CD4-positive, alpha-beta memory T cell (primary cell): ENCODE measurements around the gene IMP3. TPM values are rescaled to one million over a fixed set of nuclear protein-coding genes. Genes with fewer than 3 reads are reported as not detected.
"Not testable (repeated sequence)": the region's sequence is repeated elsewhere in the genome, so short reads cannot be mapped to it uniquely, and the experiment has no call there.

Source experiments
- CTCF ChIA-PET: fragments of 350-600 bp; sonication (Branson Sonifier 250); formaldehyde crosslinking; loops from one replicate; lab custom pipeline; 2021; ENCODE audit warnings: inconsistent platforms; ENCODE audit not compliant: partially characterized antibody; lab: Charles Lee
- POLR2A ChIA-PET: fragments of 350-600 bp; sonication (Branson Sonifier 250); formaldehyde crosslinking; loops from one replicate; lab custom pipeline; 2021; ENCODE audit not compliant: partially characterized antibody; lab: Charles Lee
- DNase-seq, 5 donors: peaks; one replicate each; pipeline versions ENCODE4 v3.0.0 to v3.0.0-alpha.2; 2020 to 2022; ENCODE audit warnings: mixed read lengths in 1 of 5
- H3K27ac ChIP-seq: one replicate; pipeline ENCODE4 v1.7.0; 2013; ENCODE audit warnings: low read depth, low read length
- H3K27me3 ChIP-seq: 2 replicates; pipeline ENCODE4 v1.7.0; 2013; ENCODE audit warnings: mild to moderate bottlenecking, low read length, moderate library complexity; ENCODE audit not compliant: insufficient read depth
- H3K36me3 ChIP-seq: 2 replicates; pipeline ENCODE4 v1.7.0; 2013; ENCODE audit warnings: mild to moderate bottlenecking, low read length, moderate library complexity; ENCODE audit not compliant: insufficient read depth
- H3K4me1 ChIP-seq: 2 replicates; pipeline ENCODE4 v1.7.0; 2013; ENCODE audit warnings: mild to moderate bottlenecking, low read length, moderate library complexity; ENCODE audit not compliant: insufficient read depth
- H3K4me3 ChIP-seq, 2 donors: one replicate each; pipeline ENCODE4 v1.7.0; 2013; ENCODE audit warnings: low read length in 2 of 2, mild to moderate bottlenecking in 1 of 2
- H3K9me3 ChIP-seq, 2 donors: one replicate each; pipeline ENCODE4 v1.7.0; 2013; ENCODE audit warnings: low read length in 2 of 2, control low read depth in 1 of 2; ENCODE audit not compliant: control insufficient read depth in 1 of 2
- H3K27ac Mint-ChIP-seq, 7 donors: one replicate each; pipeline ENCODE4 v1.8.0; 2020 to 2021; ENCODE audit warnings: mixed read lengths in 7 of 7, mild to moderate bottlenecking in 6 of 7, inconsistent platforms in 3 of 7, moderate library complexity in 3 of 7
- H3K27me3 Mint-ChIP-seq, 2 donors: one replicate each; pipeline ENCODE4 v1.8.0; 2020 to 2021; ENCODE audit warnings: mixed read lengths in 2 of 2
- H3K36me3 Mint-ChIP-seq, 2 donors: one replicate each; pipeline ENCODE4 v1.8.0; 2020 to 2021; ENCODE audit warnings: mixed read lengths in 2 of 2, inconsistent platforms in 1 of 2, mild to moderate bottlenecking in 1 of 2
- H3K4me1 Mint-ChIP-seq, 4 donors: one replicate each; pipeline ENCODE4 v1.8.0; 2020 to 2021; ENCODE audit warnings: mixed read lengths in 4 of 4, mild to moderate bottlenecking in 1 of 4
- H3K4me3 Mint-ChIP-seq, 8 donors: one replicate each; pipeline ENCODE4 v1.8.0; 2020 to 2021; ENCODE audit warnings: mixed read lengths in 8 of 8, mild to moderate bottlenecking in 7 of 8, moderate library complexity in 6 of 8, inconsistent platforms in 3 of 8
- H3K9me3 Mint-ChIP-seq, 8 donors: one replicate each; pipeline ENCODE4 v1.8.0; 2020 to 2021; ENCODE audit warnings: mixed read lengths in 8 of 8, mild to moderate bottlenecking in 5 of 8, inconsistent platforms in 3 of 8, moderate library complexity in 1 of 8
- intact Hi-C: fragments of 100-400 bp; cut with micrococcal nuclease; formaldehyde crosslinking; loops from one replicate; pipeline ENCODE4 v1.15.1; 2023
- polyA plus RNA-seq, 2 donors: library from polyadenylated mRNA; unstranded; fragments of 300-500 nt; fragmentation: Illumina TruSeq; gene quantifications; one replicate each; pipeline ENCODE4 v1.2.3, GENCODE V29; 2021
- total RNA-seq, 2 experiments: library from RNA; stranded (reverse); gene quantifications; one replicate each; pipeline ENCODE4 v1.2.3, GENCODE V29; 2021

Gene IMP3
- total RNA-seq (10 to 100 TPM; 85.5 to 96.9 TPM), polyA plus RNA-seq (100 to 1,000 TPM; 191 to 211 TPM)

DNA sequence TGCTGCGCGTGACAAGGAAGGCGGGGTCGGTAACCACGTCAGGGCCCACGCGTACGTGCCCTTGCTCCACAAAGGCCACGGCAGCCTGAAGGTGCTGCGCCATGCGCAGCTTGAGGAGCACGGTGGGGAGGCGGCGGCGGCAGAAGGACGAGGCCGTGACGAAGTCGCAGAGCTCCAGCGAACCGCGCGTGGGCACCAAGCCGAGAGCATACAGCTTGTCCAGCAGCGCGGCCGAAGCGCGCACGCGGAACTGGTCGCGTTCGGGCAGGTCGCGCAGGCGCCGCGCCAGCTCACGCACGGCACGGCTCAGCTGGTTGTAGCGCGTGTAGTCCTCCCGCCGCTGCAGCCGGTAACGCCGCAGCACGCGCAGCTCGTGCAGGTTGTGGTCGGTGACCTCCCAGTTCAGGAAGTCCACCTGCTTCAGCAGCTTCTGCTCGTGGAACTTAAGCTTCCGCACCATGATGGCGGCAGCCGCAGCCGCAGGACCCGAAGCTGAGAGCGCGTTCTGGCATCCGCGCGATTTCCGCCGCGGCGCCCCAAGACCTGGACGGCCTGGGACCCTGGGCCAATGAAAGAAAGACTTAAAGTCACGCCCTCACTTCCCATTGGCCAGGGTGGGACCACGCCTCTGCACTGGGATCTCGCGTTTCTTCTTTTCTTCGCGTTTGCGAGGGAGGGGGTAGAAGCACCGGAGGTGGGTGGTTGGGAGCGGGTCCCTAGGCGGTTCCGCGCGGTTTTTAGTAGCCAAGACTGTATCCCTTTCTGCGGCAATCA, at the start of gene IMP3:
TSS of gene IMP3 (minus strand) at position 516 of the 774 bp plus-strand sequence. CDS start at position 460, 56 bp downstream.
- Histone ChIP-seq H3K4me1 (peaks cover 40% of the 10 kb centered on the region), H3K27ac (peak within 1 kb of the TSS; percentile 81), H3K27me3 (no peaks in the 10 kb centered on the region), H3K9me3 (no peaks in the 10 kb centered on the region), H3K4me3 (peak within 1 kb of the TSS; percentile 77 to 96), H3K36me3 (no peaks in the 10 kb centered on the region)
- Mint-ChIP-seq H3K9me3 (no peaks in the 10 kb centered on the region), H3K27me3 (no peaks in the 10 kb centered on the region), H3K4me1 (peaks cover 30 to 61% (median 39%) of the 10 kb centered on the region in 4 donors), H3K27ac (peak within 1 kb of the TSS; percentile 79 to 98 (median 96)), H3K36me3 (peaks cover 4 to 25% of the 10 kb centered on the region in 2 donors), H3K4me3 (peak within 1 kb of the TSS; percentile 87 to 98 (median 94))
- intact Hi-C loops, result loop anchor here (1.0 to 2.0 kb wide), 6 partner anchors 15 to 272 kb away; partner anchors contain the start of genes MAN2C1, PTPN9, SIN3A and SNUPN
- ChIA-PET CTCF (interaction anchor here (1.0 to 5.2 kb wide), 16 partner anchors 10 to 287 kb away, joined by 3 to 69 read pairs (median 8); partner anchors contain the start of genes MAN2C1, PTPN9, SIN3A and SNUPN), POLR2A (interaction anchor here (0.6 to 7.3 kb wide), 34 partner anchors 7 to 1099 kb away, joined by 3 to 209 read pairs (median 4); partner anchors contain the start of genes ARID3B, C15orf39, EDC3 and FBXO22)
- peak; percentile 92 to 96 (median 94) for DNase-seq

DNA sequence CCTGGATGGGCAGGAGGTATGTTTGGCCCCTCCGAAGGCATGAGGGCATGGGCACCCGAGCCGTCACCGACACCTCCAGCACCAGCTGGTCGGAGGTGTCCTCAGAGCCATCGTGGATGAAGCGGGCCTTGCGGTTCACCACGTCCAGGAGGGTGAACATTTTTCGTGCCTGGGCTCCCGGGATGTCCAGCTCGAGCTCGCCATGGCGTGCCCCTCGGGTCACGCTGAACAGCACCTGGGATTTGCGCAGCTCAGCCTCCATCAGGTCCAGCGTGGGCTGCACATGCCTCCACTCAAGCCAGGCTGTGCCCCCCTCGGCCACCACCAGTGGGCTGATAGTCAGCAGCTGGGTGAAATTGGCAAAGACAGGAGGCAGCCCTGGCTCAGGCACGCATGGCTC, 49.4 kb upstream of the IMP3 start:
- H3K4me1 Mint-ChIP-seq, intact Hi-C loops, H3K9me3 ChIP-seq, H3K4me3 Mint-ChIP-seq, H3K27ac ChIP-seq, POLR2A ChIA-PET, H3K4me1 ChIP-seq, H3K27me3 Mint-ChIP-seq, H3K27ac Mint-ChIP-seq, H3K27me3 ChIP-seq, H3K36me3 Mint-ChIP-seq, H3K9me3 Mint-ChIP-seq, H3K36me3 ChIP-seq, DNase-seq, CTCF ChIA-PET, H3K4me3 ChIP-seq: not testable (repeated sequence)

DNA sequence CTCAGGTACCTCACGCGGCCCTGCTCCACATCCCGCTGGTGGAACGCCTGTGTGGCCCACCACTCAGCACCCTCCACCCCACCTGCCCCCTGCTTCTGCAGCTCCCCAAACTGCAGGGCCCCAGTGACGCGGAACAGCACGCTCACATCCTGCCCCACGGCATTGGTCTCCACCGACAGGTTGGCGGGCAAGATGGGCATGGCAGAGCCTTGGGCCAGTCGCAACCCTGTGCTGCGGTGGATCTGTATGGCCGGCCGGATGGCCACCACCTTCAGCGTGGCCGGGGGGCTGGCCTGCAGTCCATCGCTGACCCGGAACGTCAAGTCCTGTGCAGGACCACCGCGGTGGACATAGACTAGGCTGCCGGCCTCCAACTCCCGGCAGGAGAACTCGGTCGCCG, 48.8 kb upstream of the IMP3 start:
- Mint-ChIP-seq H3K9me3 (peaks cover 0 to 2% (median 0%) of the 10 kb centered on the region in 8 donors), H3K4me3 (no peak overlapping the region), H3K36me3 (no peaks in the 10 kb centered on the region), H3K27ac (no peak overlapping the region), H3K4me1 (peaks cover 0 to 5% (median 0%) of the 10 kb centered on the region in 4 donors), H3K27me3 (peaks cover 3 to 9% of the 10 kb centered on the region in 2 donors)
- H3K4me3 ChIP-seq, result no peak overlapping the region
- H3K27ac ChIP-seq, result no peak overlapping the region
- intact Hi-C loops, result no loop called here
- no peak for DNase-seq
- no peaks in the 10 kb centered on the region for H3K36me3 ChIP-seq
- CTCF ChIA-PET, result no interaction called here
- POLR2A ChIA-PET, result no interaction called here
- no peaks in the 10 kb centered on the region for H3K4me1 ChIP-seq
- H3K27me3 ChIP-seq, result no peaks in the 10 kb centered on the region
- no peaks in the 10 kb centered on the region for H3K9me3 ChIP-seq

GRCh38 chr15:75688278-75688557, 48.2 kb upstream of the IMP3 start:
- peaks cover 0 to 5% (median 0%) of the 10 kb centered on the region in 4 donors for H3K4me1 Mint-ChIP-seq
- no peaks in the 10 kb centered on the region for H3K27me3 ChIP-seq
- no peak overlapping the region for H3K4me3 ChIP-seq
- H3K27ac ChIP-seq, result no peak overlapping the region
- POLR2A ChIA-PET, result no interaction called here
- H3K27me3 Mint-ChIP-seq, result peaks cover 3 to 9% of the 10 kb centered on the region in 2 donors
- H3K36me3 ChIP-seq, result no peaks in the 10 kb centered on the region
- H3K9me3 ChIP-seq, result no peaks in the 10 kb centered on the region
- H3K4me1 ChIP-seq, result no peaks in the 10 kb centered on the region
- DNase-seq, result no peak
- no peak overlapping the region for H3K4me3 Mint-ChIP-seq
- H3K36me3 Mint-ChIP-seq, result no peaks in the 10 kb centered on the region
- intact Hi-C loops, result no loop called here
- H3K9me3 Mint-ChIP-seq, result peaks cover 0 to 2% (median 0%) of the 10 kb centered on the region in 8 donors
- H3K27ac Mint-ChIP-seq, result no peak overlapping the region
- CTCF ChIA-PET, result no interaction called here

GRCh38 chr15:75687486-75688277, 47.7 kb upstream of the IMP3 start:
- H3K9me3 ChIP-seq, result no peaks in the 10 kb centered on the region
- CTCF ChIA-PET, result interaction anchor here (2.0 kb wide), 1 partner anchor 320 kb away, joined by 7 read pairs; no protein-coding TSS in a partner anchor
- Mint-ChIP-seq H3K36me3 (no peaks in the 10 kb centered on the region), H3K27me3 (peaks cover 3 to 9% of the 10 kb centered on the region in 2 donors), H3K9me3 (peaks cover 0 to 2% (median 0%) of the 10 kb centered on the region in 8 donors), H3K4me1 (peaks cover 0 to 5% (median 0%) of the 10 kb centered on the region in 4 donors), H3K4me3 (peak overlapping the region in 1 of 8 donors; percentile 27), H3K27ac (no peak overlapping the region)
- no peaks in the 10 kb centered on the region for H3K27me3 ChIP-seq
- no peaks in the 10 kb centered on the region for H3K4me1 ChIP-seq
- no peak overlapping the region for H3K27ac ChIP-seq
- H3K4me3 ChIP-seq, result no peak overlapping the region
- POLR2A ChIA-PET, result no interaction called here
- no peak for DNase-seq
- H3K36me3 ChIP-seq, result no peaks in the 10 kb centered on the region
- intact Hi-C loops, result no loop called here

- H3K4me3 ChIP-seq, H3K9me3 ChIP-seq, H3K4me3 Mint-ChIP-seq, intact Hi-C loops, H3K27ac ChIP-seq, H3K36me3 Mint-ChIP-seq, H3K27me3 ChIP-seq, H3K9me3 Mint-ChIP-seq, H3K4me1 Mint-ChIP-seq, H3K27me3 Mint-ChIP-seq, H3K36me3 ChIP-seq, H3K4me1 ChIP-seq: not testable (repeated sequence)
- CTCF ChIA-PET, result interaction anchor here (0.6 to 2.0 kb wide), 5 partner anchors 10 to 453 kb away, joined by 3 to 7 read pairs (median 3); no protein-coding TSS in a partner anchor
- POLR2A ChIA-PET, result interaction anchor here (1.0 to 2.0 kb wide), 3 partner anchors 46 to 318 kb away, joined by 3 to 7 read pairs (median 3); partner anchors contain the start of gene IMP3
- peak; percentile 70 to 76 (median 73) for DNase-seq
- H3K27ac Mint-ChIP-seq, result peak overlapping the region in 1 of 7 donors; percentile 17
These were observed 46.2 kb upstream of the IMP3 start for GRCh38 chr15:75686212-75686642.
